Right lobe of liver (tissue), 6 donors: ENCODE data around the gene SMAD1. TPM values are rescaled to one million over a fixed set of nuclear protein-coding genes. Genes with fewer than 3 reads are reported as not detected.

Source experiments
- ATAC-seq, 4 donors: fragments of 200-7000 bp; cut with Tn5 transposase; one replicate each; pipeline ENCODE4 v1.9.1; 2020; ENCODE audit warnings: mild to moderate bottlenecking in 4 of 4, moderate library complexity in 4 of 4
- DNase-seq, 3 donors: peaks; one replicate each; pipeline ENCODE4 v3.0.0-alpha.2; 2020
- H3K27ac ChIP-seq, 3 donors: fragments of 200-600 bp; one replicate each; pipeline ENCODE4 v1.8.0; 2022
- H3K27me3 ChIP-seq, 2 donors: fragments of 200-600 bp; one replicate each; pipeline ENCODE4 v1.8.0; 2022
- H3K36me3 ChIP-seq, 4 donors: fragments of 200-600 bp; sonication (generic) in 1 of 4; one replicate each; pipeline versions ENCODE4 v1.5.1 to v1.8.0; 2017 to 2022; ENCODE audit warnings: control low read depth in 1 of 4
- H3K4me1 ChIP-seq, 4 donors: fragments of 200-600 bp; sonication (generic) in 1 of 4; one replicate each; pipeline versions ENCODE4 v1.5.1 to v1.8.0; 2017 to 2022; ENCODE audit warnings: control low read depth in 1 of 4
- H3K4me3 ChIP-seq, 3 donors: fragments of 200-600 bp; one replicate each; pipeline ENCODE4 v1.8.0; 2022
- H3K9me3 ChIP-seq, 4 donors: fragments of 200-600 bp; sonication (generic) in 1 of 4; one replicate each; pipeline versions ENCODE4 v1.5.1 to v1.8.0; 2017 to 2022; ENCODE audit warnings: control low read depth in 1 of 4
- POLR2A ChIP-seq: fragments of 450-650 bp; IDR thresholded peaks from one replicate; pipeline ENCODE4 v1.6.1; 2017; ENCODE audit warnings: antibody characterized with exemption, mild to moderate bottlenecking
- WGBS: methylation state at CpG from one replicate; pipeline ENCODE4 v1.1.6; 2018; ENCODE audit warnings: low coverage, low lambda C conversion rate; ENCODE audit not compliant: insufficient coverage; ENCODE audit errors: missing lambda C conversion rate; 5-methylcytosine and 5-hydroxymethylcytosine counted together
- intact Hi-C, 2 donors: fragments of 100-400 bp; cut with DNase I; formaldehyde crosslinking; loops; one replicate each; pipeline versions ENCODE4 v1.11.2 to v1.14.1; 2022
- total RNA-seq, 6 experiments: library from RNA; depleted of rRNA in 2 of 6; stranded (reverse); fragments of >200 nt in 2 of 6; fragmentation: NEBNext Ultra II Directional in 3 of 6; extraction: Animal tissue kit (Norgen Biotek cat#: 25700) in 3 of 6; gene quantifications; one replicate each; pipeline versions ENCODE4 v1.1.0 to v1.2.4, GENCODE V29; 2016 to 2023
- TF ChIP-seq, protein P1 (sequence below), 4 donors: fragments of 200-600 bp in 3 of 4; fragments of 450-650 bp in 1 of 4; IDR thresholded peaks; one replicate each; pipeline versions ENCODE4 v1.5.1 to v1.8.0; 2016 to 2022; ENCODE audit warnings: antibody characterized with exemption in 4 of 4, mild to moderate bottlenecking in 2 of 4
- donor health status: DM: no; HTN: yes; CAD: no.
- donor health status: DM: no; HTN: no; CAD: no.
- donor health status: DM: no; HTN: no; CAD: no.
- donor health status: DM: no; HTN: yes; CAD: no.
- donor health status: DM: no; HTN: yes; CAD: no.

Gene SMAD1
- total RNA-seq, 6 experiments from 2014 or later: 12.4 to 30.5 (median 18.4) TPM

DNA sequence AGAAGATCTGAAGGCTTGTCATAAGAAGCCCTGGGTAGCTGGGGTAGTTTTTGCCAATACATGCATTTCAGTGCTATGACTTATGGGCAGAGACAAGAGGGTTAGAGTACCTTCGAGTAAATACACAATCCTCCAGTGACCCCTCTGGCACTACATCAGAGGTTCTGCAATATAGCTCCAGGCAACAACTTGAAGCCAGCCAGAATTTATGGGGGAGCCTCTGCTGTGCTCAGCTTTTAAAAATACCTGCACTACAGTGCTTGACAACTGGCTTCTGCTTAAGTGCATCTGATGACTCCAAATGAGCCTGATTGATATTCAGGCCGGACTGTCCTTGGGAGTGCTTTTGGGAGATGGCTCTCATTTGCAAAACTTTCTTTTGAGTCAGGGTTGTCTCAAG, 44.9 kb upstream of the SMAD1 start:
- H3K27me3 ChIP-seq: no peaks in the 10 kb centered on the region
- no peaks in the 10 kb centered on the region for H3K36me3 ChIP-seq
- DNase-seq: no peak
- H3K4me3 ChIP-seq: no peak overlapping the region
- H3K4me1 ChIP-seq: peaks cover 0 to 32% (median 9%) of the 10 kb centered on the region in 4 donors
- TF ChIP-seq POLR2A: no peak
- TF ChIP-seq, protein P1, sequence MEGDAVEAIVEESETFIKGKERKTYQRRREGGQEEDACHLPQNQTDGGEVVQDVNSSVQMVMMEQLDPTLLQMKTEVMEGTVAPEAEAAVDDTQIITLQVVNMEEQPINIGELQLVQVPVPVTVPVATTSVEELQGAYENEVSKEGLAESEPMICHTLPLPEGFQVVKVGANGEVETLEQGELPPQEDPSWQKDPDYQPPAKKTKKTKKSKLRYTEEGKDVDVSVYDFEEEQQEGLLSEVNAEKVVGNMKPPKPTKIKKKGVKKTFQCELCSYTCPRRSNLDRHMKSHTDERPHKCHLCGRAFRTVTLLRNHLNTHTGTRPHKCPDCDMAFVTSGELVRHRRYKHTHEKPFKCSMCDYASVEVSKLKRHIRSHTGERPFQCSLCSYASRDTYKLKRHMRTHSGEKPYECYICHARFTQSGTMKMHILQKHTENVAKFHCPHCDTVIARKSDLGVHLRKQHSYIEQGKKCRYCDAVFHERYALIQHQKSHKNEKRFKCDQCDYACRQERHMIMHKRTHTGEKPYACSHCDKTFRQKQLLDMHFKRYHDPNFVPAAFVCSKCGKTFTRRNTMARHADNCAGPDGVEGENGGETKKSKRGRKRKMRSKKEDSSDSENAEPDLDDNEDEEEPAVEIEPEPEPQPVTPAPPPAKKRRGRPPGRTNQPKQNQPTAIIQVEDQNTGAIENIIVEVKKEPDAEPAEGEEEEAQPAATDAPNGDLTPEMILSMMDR (IDR thresholded peaks at IDR 0.05): no peak
- H3K27ac ChIP-seq: no peak overlapping the region
- H3K9me3 ChIP-seq: no peaks in the 10 kb centered on the region
- ATAC-seq: no peak
- 63% methylated on average over 2 of the region's 2 CpGs for WGBS
- intact Hi-C loops: no loop called here

DNA sequence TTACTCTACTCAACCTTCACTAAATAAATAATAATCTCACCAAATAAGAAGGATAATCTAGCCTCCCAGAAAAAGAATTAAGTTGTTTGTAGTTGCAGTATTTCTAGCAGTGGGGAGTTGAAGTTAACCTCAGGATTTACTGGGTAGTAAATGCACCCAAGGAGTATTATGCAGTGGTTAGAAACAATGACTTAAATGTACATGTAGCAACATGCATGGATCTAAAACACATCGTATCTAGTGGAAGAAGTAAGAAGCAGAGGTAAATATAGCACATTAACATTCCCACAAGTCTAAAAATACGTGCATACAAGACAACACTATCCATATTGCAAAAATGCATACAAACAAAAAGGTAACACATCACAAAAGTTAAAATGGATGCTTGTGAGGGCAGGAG, 44.2 kb upstream of the SMAD1 start:
- WGBS: 85% methylated on average over 2 of the region's 2 CpGs
- Histone ChIP-seq H3K36me3 (no peaks in the 10 kb centered on the region), H3K9me3 (no peaks in the 10 kb centered on the region), H3K4me1 (peaks cover 0 to 32% (median 9%) of the 10 kb centered on the region in 4 donors), H3K27ac (no peak overlapping the region), H3K4me3 (no peak overlapping the region), H3K27me3 (no peaks in the 10 kb centered on the region)
- DNase-seq (no peak), ATAC-seq (no peak)
- TF ChIP-seq, protein P1 (IDR thresholded peaks at IDR 0.05): no peak
- no peak for TF ChIP-seq POLR2A
- intact Hi-C loops: no loop called here

DNA sequence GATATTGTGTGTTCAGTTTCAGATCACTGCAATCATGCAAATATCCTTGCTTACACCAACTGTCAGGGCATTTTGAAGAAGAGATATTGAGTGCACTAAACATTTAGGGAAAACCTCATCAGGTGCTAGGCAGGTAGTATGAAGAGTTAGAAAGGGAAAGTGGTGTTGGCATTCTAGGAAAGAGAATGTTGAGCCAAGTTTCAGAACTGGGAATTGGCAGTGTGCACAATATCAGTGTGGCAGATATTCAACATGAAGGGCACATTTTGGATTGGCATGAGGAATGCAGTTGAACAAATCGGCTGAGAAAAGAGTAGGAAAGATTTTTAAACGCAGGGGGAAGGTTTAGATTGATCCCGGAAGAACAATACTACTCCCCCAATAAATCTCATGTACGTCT, 43.4 kb upstream of the SMAD1 start:
- DNase-seq (no peak), ATAC-seq (peak; percentile 62 to 67 (median 67))
- intact Hi-C loops: no loop called here
- Histone ChIP-seq H3K27ac (peak overlapping the region; percentile 55 to 67 (median 55)), H3K4me3 (no peak overlapping the region), H3K9me3 (no peaks in the 10 kb centered on the region), H3K27me3 (no peaks in the 10 kb centered on the region), H3K4me1 (peaks cover 0 to 32% (median 9%) of the 10 kb centered on the region in 4 donors), H3K36me3 (no peaks in the 10 kb centered on the region)
- TF ChIP-seq, protein P1 (IDR thresholded peaks at IDR 0.05): no peak
- no peak for TF ChIP-seq POLR2A
- WGBS: 36% methylated on average over 4 of the region's 4 CpGs

DNA sequence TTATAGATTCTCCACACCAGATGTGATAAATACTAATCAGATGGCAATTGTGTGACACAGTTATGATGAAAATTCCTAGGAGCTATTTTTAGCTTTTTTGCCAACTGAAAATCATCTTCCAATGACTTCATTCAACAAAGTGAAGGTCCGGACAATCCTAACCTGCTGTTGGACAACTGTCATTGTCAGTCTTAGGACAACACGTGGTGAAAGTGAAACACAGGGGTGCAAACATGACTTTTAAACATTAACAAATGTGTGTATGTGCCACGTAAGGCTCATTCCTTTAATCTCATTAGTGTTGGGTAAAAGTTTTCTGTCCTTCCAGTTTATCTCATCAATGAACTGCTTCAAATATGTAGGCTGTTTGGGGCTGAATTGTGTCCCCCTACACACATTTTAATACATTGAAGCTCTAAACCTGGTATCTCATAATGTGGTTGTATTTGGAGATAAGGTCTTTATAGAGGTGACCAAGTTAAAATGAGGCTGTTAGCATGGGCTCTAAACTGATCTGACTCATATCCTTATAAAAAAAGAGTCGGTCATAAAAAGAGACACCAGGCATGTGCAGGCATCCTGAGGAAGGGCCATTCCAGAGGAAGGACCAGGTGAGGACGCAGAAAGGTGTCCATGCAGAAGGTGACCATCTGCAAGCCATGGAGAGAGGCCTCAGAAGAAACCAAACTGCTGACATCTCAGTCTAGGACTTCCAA, 41.2 kb upstream of the SMAD1 start:
- no peaks in the 10 kb centered on the region for H3K36me3 ChIP-seq
- intact Hi-C loops: no loop called here
- H3K9me3 ChIP-seq: no peaks in the 10 kb centered on the region
- WGBS: 45% methylated on average over 5 of the region's 5 CpGs
- peaks cover 0 to 32% (median 9%) of the 10 kb centered on the region in 4 donors for H3K4me1 ChIP-seq
- no peak overlapping the region for H3K4me3 ChIP-seq
- ATAC-seq (peak; percentile 82 to 91 (median 86)), DNase-seq (no peak)
- no peaks in the 10 kb centered on the region for H3K27me3 ChIP-seq
- TF ChIP-seq, protein P1 (IDR thresholded peaks at IDR 0.05): no peak
- no peak for TF ChIP-seq POLR2A
- peak overlapping the region; percentile 61 to 69 (median 67) for H3K27ac ChIP-seq
